NB4 (cell line): ENCODE measurements around the gene PIK3CD.

Experiments
- POLR2A ChIP-seq: IDR thresholded peaks from 2 replicates; pipeline ENCODE4 v1.6.1; 2011; ENCODE audit warnings: mild to moderate bottlenecking; ENCODE audit not compliant: insufficient read length; ENCODE audit errors: extremely low read depth
- TF ChIP-seq, protein P1 (sequence below): IDR thresholded peaks from one replicate; pipeline ENCODE4 v1.5.1; 2012; ENCODE audit warnings: low read depth, low read length

GRCh38 chr1:9767964-9768668 is 116.6 kb downstream of the PIK3CD start:
- TF ChIP-seq, protein P1, sequence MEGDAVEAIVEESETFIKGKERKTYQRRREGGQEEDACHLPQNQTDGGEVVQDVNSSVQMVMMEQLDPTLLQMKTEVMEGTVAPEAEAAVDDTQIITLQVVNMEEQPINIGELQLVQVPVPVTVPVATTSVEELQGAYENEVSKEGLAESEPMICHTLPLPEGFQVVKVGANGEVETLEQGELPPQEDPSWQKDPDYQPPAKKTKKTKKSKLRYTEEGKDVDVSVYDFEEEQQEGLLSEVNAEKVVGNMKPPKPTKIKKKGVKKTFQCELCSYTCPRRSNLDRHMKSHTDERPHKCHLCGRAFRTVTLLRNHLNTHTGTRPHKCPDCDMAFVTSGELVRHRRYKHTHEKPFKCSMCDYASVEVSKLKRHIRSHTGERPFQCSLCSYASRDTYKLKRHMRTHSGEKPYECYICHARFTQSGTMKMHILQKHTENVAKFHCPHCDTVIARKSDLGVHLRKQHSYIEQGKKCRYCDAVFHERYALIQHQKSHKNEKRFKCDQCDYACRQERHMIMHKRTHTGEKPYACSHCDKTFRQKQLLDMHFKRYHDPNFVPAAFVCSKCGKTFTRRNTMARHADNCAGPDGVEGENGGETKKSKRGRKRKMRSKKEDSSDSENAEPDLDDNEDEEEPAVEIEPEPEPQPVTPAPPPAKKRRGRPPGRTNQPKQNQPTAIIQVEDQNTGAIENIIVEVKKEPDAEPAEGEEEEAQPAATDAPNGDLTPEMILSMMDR: no peak
- TF ChIP-seq POLR2A: no peak
